GOT3 (cell line): ENCODE measurements around the gene ADAMTSL5.
"Not testable (repeated sequence)": the region's sequence is repeated elsewhere in the genome, so short reads cannot be mapped to it uniquely, and the experiment has no call there.

Experiments used
- DNase-seq: peaks from one replicate; lab custom pipeline; 2025; ENCODE audit warnings: mixed read lengths; lab: John Stamatoyannopoulos, UW

Gene ADAMTSL5

GRCh38 chr19:1481893-1482360, 30.9 kb downstream of the ADAMTSL5 start:
- DNase-seq = no peak

DNA sequence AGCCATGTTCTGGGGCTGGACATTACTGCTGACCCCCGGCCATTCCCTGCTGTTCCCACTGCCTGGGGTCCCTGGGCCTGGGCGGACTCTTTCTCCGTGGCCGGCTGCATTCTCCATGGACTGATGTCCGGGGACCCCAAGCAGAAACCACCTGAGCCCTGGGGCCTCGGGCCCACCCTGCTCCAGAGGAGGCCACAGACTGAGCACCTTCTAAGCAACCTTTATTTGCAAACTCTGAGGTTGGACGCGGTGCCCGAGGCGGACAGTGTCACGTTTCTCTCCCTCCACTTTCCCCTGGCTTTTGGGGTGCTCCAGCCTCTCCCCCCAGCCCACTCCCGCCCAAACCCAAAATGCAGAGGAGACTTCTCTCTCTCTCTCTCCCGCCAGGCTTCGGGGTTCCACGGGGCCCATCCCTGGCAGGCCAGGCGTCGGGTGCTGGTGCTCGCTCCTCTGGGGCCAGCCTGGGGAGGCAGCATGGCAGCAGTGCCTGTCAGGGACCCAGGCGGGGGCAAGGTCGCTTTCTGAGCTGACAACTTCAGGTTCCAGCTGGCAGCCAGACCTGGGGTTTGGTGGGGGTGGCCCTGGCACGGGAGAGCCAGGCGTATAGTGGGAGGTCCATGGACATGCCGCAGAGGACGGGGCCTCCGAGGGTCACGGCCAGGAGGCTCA, 31.5 kb downstream of the ADAMTSL5 start:
- no peak for DNase-seq

GRCh38 chr19:1478934-1479707, 33.7 kb downstream of the ADAMTSL5 start, which contains the start of gene C19orf25:
Gene C19orf25, minus strand, starts transcription at chr19:1479215. Its CDS starts 312 bp downstream, at chr19:1478903.
- peak; percentile 54 for DNase-seq

- DNase-seq = not testable (repeated sequence)
Measured at GRCh38 chr19:1477056-1477455, 35.8 kb downstream of the ADAMTSL5 start.

- DNase-seq = no peak
Measured at GRCh38 chr19:1475751-1476437, 36.9 kb downstream of the ADAMTSL5 start.

DNA sequence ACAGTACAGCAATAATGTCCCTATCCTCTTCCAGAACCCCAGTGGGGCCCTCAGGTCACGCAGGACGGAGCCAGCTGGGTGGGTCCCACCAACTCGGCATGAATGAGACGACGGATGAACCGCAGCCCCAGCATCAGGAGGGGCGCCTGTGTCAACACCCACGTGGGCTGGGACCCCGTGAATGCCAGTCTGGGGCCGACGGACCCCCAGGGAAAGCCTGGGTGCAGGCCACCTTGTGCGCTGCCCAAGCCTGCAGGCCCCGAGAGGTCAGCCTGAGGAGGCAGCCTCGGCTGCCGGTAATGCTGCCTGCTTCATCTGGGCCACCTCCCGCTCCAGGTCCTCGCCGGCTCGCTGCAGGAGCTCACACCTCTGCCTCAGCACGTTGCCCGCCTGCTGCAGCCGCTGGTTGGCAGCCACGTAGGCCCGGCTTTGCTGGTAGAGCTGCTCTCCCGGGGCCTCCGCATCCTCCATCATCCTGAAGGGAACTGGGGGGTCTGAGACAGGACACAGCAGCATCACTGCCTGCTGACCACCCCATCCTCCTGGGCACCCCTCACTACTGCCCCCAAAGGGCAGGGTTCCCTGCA, 38.0 kb downstream of the ADAMTSL5 start:
- no peak for DNase-seq

DNA sequence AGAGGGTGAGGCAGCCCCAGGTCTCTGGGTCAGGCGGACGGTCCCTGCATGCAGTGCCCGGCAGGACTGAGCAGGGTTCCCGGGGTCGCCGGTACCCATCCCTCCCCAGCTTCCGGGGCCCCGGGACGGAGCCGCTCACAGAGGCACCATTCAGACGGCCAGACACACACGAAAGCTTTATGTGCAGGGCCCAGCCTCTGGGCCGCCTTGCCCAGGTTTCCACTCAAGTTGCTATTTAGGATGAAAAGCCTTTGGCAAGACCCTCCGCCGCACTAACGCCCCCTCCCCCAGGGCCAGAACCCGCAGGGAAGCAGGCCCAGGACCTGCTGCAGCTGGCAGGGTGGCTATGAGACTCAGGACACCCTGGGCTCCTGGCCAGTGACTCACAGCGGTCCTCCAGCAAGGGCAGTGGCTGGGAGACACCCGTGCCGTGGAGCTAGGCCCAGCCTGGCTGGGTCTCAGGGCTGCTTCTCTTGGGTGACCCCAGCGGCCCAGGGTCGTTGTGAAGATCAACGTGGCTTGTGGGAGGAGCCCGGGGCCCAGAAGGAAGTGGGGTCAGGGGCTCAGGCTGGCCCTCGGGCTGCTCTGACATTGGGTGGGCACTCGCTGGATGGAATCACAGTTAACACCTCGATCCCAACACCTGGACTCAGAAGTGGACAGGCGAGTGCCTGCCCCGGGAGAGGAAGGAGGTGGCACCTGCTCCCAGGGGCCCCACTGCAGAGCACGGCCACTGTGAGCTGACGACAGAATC, 38.6 kb downstream of the ADAMTSL5 start:
- DNase-seq = no peak

DNA sequence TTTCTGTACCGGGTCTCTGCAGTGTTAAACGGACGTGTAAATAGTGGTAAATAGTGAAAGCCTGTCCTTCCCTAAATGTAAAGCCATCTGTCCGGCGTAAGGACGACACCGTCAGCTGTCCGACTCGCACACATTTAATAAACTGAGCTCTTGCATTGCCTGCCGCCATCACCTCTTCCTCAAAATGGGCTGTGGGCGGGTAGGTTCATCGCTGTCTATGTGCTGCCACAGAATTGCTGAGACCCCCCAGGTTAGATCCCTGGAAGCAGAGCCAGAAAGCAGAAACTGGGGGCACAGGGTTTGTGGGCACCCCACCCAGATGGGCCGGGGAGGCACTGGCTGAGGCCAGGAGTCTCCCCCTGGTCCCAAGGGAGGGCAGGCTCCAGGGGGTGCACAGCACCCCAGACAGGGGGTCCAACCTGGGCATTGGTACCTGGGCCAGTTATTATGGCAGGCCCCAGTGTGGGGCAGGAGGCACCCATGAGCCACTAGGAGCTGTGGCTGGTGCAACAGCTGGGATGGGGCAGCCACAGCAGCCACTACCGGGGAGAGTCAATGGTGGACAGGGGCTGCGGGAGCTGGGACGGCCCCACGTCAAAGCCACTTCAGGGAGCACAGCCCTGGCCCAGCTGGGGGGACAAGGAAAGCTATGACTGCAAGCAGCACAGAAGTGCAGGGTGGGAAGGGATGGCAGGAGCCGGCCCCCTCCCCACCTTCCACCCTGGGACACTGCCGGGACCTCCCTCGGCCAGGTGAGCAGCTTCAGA, 39.6 kb downstream of the ADAMTSL5 start:
- no peak for DNase-seq

DNA sequence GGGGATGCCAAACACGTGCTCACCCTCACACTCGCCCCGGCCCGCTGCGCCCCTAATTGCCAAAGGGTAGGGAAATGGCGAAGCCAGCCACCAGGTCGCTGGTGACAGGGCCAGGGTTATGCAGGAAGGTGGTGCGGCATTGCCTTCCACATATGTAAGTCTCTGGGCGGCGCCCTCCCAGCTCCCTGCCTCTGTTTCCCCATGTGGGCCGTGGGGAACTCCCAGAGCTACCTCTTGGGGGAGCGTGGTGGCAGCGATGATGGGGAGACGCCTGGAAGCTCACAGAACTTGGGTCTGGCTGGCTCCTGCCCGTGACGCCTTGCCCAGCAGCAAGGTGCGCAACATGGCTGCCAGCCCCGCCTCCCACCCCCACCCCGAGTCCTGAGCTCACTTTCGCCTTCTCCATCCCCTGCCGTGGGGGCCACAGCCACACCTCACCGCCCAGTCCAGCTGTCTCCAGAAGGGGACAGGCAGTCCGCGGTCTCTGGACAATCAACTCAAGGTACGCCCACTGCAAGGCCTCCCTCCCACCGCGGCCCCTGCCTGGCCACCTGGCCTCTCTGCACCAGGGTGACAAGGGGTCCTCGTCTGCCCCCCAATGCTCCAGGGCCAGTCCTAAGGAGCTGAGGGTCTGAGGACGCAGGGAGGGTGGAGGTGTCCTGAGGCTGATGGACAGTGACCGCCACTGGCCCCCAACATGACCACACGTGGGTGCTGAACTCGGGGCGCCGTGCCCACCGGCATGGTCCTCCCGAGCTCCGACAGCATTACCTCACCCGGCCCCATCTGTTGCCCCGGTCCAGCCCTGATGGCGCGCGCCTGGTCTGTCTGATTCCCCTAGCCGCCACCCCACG, 40.4 kb downstream of the ADAMTSL5 start:
- no peak for DNase-seq

GRCh38 chr19:1471515-1472160, 41.2 kb downstream of the ADAMTSL5 start:
- no peak for DNase-seq

GRCh38 chr19:1471010-1471514, 41.8 kb downstream of the ADAMTSL5 start:
- no peak for DNase-seq

GRCh38 chr19:1470305-1471009, 42.4 kb downstream of the ADAMTSL5 start:
- DNase-seq = no peak

- DNase-seq = no peak
Measured at GRCh38 chr19:1470055-1470304, 42.8 kb downstream of the ADAMTSL5 start.

GRCh38 chr19:1469255-1470054, 43.4 kb downstream of the ADAMTSL5 start:
- no peak for DNase-seq

DNA sequence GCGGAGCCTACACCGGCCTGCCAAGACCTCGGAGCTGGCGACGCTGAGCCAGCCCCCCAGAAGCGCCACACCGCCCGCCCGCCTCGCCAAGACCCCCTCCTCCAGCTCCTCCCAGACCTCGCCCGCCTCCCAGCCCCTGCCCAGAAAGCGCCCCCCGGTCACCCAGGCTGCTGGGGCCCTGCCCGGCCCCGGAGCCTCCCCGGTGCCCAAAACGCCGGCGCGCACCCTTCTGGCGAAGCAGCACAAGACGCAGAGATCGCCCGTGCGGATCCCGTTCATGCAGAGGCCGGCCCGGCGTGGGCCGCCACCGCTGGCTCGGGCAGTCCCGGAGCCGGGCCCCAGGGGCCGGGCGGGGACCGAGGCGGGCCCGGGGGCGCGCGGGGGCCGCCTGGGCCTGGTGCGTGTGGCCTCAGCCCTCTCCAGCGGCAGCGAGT, 44.0 kb downstream of the ADAMTSL5 start:
- DNase-seq = no peak

DNA sequence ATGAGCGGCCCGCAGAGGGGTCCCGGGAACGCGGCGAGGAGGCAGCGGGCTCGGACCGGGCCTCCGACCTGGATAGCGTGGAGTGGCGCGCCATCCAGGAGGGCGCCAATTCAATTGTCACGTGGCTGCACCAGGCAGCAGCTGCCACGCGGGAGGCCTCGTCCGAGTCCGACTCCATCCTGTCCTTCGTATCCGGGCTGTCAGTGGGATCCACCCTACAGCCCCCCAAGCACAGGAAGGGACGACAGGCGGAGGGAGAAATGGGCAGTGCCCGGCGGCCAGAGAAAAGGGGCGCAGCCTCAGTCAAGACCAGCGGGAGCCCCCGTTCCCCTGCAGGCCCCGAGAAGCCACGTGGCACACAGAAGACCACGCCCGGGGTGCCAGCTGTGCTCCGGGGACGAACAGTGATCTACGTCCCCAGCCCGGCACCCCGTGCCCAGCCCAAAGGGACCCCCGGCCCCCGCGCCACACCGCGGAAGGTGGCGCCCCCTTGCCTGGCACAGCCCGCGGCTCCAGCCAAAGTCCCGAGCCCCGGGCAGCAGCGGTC, 44.5 kb downstream of the ADAMTSL5 start:
- no peak for DNase-seq

- DNase-seq = no peak
Measured at GRCh38 chr19:1467490-1468273, 45.1 kb downstream of the ADAMTSL5 start.
